ENCODE measurements around the gene UGT2B17.
"Not testable (repeated sequence)": the region's sequence is repeated elsewhere in the genome, so short reads cannot be mapped to it uniquely, and the experiment has no call there.

Gene UGT2B17

DNA sequence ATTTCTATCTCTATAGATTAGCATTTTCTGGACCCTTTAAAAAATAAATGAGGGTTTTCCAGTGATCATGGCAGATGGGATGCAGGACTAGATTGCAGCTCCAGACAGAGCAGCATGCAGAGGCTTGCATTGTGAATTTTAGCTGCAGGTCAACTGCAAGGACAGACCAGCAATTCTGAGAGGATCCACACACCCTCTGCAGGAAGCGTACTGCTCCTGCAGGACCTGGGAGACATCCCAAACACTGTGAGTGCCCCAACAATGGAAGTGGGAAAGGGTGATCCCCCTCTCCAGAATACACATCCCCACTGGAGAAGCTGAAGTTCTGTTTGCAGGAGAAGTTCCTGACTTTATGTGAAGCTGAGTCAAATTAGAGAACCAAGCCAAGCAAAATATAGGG, 7.1 kb downstream of the UGT2B17 start:
- not testable (repeated sequence) for ATAC-seq

GRCh38 chr4:68568535-68568934, 7.6 kb downstream of the UGT2B17 start:
- DNase-seq, ATAC-seq: not testable (repeated sequence)

More for the DNA sequence above, 7.1 kb downstream of the UGT2B17 start:
- not testable (repeated sequence) for DNase-seq

DNA sequence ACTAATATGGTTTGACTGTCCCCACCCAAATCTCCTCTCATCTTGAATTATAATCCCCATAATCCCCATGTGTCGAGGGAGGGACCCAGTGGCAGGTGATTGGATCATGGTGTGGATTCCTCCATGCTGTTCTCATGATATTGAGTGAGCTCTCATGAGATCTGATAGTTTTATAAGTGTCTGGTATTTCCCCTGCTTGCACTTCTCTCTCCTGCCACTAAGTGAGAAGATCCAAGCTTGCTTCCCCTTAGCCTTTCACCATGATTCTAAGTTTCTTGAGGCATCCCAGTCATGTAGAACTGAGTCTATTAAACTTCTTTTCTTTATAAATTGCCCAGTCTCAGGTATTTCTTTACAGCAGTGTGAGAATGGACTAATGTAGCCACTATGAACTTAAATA, 9.8 kb downstream of the UGT2B17 start:
- not testable (repeated sequence) for ATAC-seq, DNase-seq

DNA sequence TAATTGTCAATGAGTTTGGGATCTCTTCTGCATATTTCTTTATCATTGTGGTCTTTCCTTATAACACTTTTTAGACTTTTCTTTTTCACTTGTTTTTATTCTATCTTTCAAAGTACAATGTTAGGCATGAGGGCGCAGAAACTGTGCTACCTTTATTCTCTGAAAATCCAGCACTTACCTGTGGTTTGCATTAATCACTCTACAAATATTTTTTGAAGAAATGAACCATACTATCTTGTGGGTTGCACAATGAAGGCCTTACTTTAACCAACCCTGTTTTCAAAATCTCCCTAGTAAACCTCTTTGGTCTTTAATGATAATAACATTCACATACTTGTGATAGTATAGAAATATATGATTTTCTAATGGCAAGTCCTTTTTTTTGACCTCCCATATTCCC, 11.0 kb downstream of the UGT2B17 start:
- DNase-seq, ATAC-seq: not testable (repeated sequence)

- not testable (repeated sequence) for ATAC-seq, DNase-seq
Observed at GRCh38 chr4:68560364-68561070, 15.6 kb downstream of the UGT2B17 start.

DNA sequence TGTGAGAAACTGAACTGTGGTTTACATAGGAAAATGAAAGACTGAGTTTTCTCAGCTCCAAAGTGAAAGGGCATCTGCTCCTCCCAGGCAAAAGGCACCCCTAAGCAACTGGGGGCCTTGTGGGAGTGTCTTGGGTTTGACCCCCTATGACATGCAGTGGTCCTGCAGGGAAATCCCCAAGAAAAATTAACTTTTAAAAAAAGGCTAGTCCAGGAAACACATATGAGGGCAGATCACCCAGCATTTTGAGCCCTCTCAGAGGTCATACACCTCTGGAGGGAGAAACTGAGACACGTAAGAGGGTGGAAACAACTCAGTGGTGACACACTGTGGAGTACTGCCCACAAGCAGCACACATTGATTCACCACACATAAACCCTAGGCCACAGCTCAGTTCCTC, 22.3 kb downstream of the UGT2B17 start:
- not testable (repeated sequence) for DNase-seq

GRCh38 chr4:68552818-68553811, 23.0 kb downstream of the UGT2B17 start:
- DNase-seq, ATAC-seq: not testable (repeated sequence)

More for the DNA sequence above, 22.3 kb downstream of the UGT2B17 start:
- not testable (repeated sequence) for ATAC-seq

- not testable (repeated sequence) for ATAC-seq, DNase-seq
Observed at GRCh38 chr4:68542742-68543141, 33.4 kb downstream of the UGT2B17 start.

DNA sequence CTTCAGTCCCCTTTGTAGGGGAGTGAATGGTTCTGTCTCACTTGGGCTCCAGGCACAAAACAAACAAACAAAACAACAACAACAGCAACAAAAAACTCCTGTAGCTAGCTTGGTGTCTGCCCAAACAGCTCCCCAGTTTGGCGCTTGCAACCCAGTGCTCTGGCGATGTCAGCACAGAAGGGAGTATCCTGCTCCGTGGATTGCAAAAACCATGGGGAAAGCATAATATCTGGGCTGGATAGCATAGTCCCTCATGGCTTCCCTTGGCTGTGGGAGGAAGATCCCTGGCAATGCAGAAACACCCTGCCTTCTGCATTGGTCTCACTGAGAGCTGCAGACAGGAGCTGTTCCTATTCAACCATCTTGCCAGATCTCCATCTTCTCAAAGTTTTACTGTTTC, 39.7 kb downstream of the UGT2B17 start:
- ATAC-seq (no peak), DNase-seq (no peak)

DNA sequence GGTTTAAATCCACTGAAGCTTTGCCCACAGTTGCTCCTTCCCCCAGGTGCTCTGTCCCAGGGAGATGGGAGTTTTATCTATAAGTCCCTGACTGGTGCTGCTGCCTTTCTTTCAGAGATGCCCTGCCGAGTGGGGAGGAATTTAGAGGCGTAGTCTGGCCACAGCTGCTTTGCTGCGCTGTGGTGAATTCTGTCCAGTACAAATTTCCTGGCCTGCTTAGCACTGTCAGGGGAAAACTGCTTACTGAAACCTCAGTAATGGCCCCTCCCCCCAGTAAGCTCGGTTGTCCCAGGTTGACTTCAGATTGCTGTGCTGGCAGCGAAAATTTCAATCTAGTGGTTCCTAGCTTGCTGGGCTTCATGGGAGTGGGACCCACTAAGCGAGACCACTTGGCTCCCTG, 40.1 kb downstream of the UGT2B17 start:
- DNase-seq (no peak), ATAC-seq (no peak)

- not testable (repeated sequence) for DNase-seq, ATAC-seq
Observed at GRCh38 chr4:68522232-68522631, 53.9 kb downstream of the UGT2B17 start.

- no peak for ATAC-seq
- DNase-seq = no peak
Observed at GRCh38 chr4:68520985-68521384, 55.1 kb downstream of the UGT2B17 start.

GRCh38 chr4:68518889-68519288, 57.2 kb downstream of the UGT2B17 start:
- no peak for ATAC-seq

DNA sequence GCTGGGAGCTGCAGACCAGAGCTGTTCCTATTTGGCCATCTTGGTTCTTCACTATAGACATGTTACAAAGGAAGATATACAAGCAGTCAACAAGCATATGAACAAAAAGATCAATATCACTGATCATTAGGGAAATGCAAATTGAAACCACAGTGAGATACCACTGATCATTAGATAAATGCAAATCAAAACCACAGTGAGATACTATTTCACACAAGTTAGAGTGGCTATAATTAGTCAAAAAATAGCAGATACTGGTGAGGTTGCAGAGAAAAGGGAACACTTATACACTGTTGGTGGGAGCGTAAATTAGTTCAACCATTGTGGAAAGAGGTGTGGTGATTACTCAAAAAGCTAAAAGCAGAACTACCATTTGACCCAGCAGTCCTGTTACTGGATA, 70.7 kb downstream of the UGT2B17 start:
- DNase-seq, ATAC-seq: not testable (repeated sequence)

More at GRCh38 chr4:68518889-68519288, 57.2 kb downstream of the UGT2B17 start:
- DNase-seq = no peak

GRCh38 chr4:68504836-68505235, 71.3 kb downstream of the UGT2B17 start:
- not testable (repeated sequence) for ATAC-seq, DNase-seq

DNA sequence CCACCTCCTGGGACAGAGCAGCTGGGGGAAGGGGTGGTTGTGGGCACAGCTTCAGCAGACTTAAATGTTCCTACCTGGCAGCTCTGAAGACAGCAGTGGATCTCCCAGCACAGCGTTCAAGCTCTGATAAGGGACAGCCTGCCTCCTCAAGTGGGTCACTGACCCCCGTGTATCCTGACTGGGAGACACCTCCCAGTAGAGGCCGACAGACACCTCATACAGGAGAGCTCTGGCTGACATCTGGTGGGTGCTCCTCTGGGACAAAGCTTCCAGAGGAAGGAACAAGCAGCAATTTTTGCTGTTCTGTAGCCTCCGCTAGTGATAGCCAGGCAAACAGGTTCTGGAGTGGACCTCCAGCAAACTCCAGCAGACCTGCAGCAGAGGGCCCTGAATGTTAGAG, 72.7 kb downstream of the UGT2B17 start:
- ATAC-seq, DNase-seq: not testable (repeated sequence)

GRCh38 chr4:68499021-68499420, 77.1 kb downstream of the UGT2B17 start:
- DNase-seq (no peak), ATAC-seq (no peak)

- DNase-seq = peak; percentile 59
- ATAC-seq = peak; percentile 71
Observed at GRCh38 chr4:68498413-68499007, 77.6 kb downstream of the UGT2B17 start.

GRCh38 chr4:68494688-68495087, 81.4 kb downstream of the UGT2B17 start:
- ATAC-seq (no peak), DNase-seq (no peak)

DNA sequence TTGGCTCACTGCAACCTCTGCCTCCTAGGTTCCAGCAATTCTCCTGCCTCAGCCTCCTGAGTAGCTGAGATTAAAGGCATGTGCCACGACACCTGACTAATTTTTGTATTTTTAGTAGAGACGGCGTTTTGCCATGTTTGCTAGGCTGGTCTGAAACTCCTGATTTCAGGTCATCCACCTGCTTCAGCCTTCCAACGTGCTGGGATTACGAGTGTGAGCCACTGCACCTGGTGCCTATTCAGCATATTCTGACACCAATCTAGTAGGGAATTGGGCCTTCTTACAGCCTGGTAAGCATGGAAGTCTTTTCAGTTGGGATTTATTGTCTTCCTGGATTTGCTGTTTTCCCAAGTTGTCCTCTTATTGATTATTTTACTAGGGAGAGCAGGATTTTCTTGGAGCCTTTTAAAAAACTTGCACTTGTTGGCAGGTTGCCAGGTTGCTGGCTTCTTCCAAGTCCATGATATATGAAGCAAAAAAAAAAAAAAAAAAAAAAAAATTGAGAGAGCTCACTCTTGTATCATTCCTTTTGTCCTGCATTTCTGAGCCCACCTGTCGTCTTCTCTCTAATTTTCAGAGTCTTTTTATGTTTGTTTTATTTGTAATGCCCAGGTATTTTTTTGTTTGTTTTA, 85.2 kb downstream of the UGT2B17 start:
- DNase-seq (no peak), ATAC-seq (no peak)

DNA sequence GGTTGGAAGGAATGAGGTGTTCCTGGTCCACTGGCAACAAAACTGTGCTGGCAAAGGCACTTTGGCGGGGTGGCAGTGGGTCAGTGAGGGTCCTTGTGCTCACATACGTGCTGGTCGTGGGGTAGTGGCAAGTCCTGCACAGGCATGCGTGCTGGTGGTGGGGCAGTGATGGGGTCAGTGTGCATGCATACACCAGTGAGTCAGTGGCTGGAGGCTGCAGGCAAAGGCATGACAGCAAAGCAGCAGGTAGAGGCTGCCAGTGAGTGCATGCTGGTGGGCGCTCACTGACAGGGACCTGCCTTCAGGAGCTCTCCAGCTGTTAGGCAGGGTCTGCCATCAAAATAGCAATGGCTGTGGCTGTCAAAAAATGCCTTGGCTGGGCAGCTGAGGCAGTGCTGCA, 86.8 kb downstream of the UGT2B17 start:
- ATAC-seq (no peak), DNase-seq (no peak)
